CD4-positive, alpha-beta T cell treated with Interleukin-6 at 100 ng/mL for 8 hours (primary cell): Measurements from ENCODE around the gene MASP2.
"Not testable (repeated sequence)": the region's sequence is repeated elsewhere in the genome, so short reads cannot be mapped to it uniquely, and the experiment has no call there.

Experiments used
- DNase-seq: peaks from one replicate; pipeline ENCODE4 v3.0.0-alpha.2; 2020; ENCODE audit warnings: mixed read lengths, low spot score

Gene MASP2

DNA sequence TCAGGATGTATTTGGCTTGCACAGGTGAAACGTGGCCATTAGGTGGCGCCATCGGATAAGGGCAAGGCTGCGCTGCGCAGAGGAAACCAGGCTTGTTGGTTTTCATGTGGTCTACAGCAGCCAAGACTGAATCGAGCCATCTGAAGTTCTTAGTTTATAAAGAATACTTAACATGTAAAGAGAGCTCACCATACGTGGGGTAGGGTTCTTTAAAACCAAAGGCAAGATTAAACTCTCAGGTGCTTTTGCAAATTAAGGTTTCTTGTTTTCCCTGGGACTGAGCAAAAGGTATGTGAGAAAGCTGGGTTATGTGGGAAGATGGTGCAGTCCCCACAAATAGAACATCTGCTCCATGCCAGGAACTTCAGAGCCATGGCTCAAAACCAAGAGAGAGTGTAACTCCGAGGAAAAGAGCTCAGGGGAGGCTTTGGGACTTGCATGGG is 9.3 kb downstream of the MASP2 start:
- peak; percentile 87 for DNase-seq

- DNase-seq = not testable (repeated sequence)
Observed at GRCh38 chr1:11037019-11037739, 9.9 kb downstream of the MASP2 start.

GRCh38 chr1:11031624-11032262 is 15.3 kb downstream of the MASP2 start:
- DNase-seq = no peak

- DNase-seq = no peak
Observed at GRCh38 chr1:11030865-11031264, 16.2 kb downstream of the MASP2 start.

GRCh38 chr1:11028018-11028417 is 19.0 kb downstream of the MASP2 start:
- no peak for DNase-seq

GRCh38 chr1:11027316-11027715 is 19.7 kb downstream of the MASP2 start:
- no peak for DNase-seq

GRCh38 chr1:11026903-11027302 is 20.1 kb downstream of the MASP2 start:
- no peak for DNase-seq

DNA sequence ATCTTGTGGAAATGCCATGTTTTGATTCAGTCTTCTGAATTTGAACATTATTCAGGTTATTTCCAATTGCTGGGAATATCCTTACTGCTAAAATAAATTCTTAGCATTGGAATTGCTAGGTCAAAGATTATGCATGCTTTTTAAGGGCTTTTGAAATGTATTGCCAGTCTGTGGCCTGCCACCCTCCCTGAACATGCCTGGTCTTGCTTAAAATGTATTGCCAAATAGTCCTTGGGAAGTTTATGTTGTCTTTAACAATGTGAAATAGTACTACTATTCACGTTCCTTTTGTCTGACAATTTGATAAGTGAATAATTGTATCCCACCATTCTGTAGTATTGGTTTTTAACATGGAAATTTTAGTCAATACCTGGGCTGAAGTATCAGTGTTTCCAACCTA is 21.0 kb downstream of the MASP2 start:
- no peak for DNase-seq

GRCh38 chr1:11025618-11026017 is 21.4 kb downstream of the MASP2 start:
- DNase-seq = no peak

- DNase-seq = no peak
Observed at GRCh38 chr1:11024874-11025203, 22.2 kb downstream of the MASP2 start.

- DNase-seq = no peak
Observed at GRCh38 chr1:11024154-11024873, 22.7 kb downstream of the MASP2 start.

DNA sequence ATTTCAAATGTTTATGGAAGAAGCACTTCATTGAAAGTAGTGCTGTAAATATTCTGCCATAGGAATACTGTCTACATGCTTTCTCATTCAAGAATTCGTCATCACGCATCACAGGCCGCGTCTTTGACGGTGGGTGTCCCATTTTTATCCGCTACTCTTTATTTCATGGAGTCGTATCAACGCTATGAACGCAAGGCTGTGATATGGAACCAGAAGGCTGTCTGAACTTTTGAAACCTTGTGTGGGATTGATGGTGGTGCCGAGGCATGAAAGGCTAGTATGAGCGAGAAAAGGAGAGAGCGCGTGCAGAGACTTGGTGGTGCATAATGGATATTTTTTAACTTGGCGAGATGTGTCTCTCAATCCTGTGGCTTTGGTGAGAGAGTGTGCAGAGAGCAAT is 23.8 kb downstream of the MASP2 start:
- DNase-seq = no peak

- DNase-seq = no peak
Observed at GRCh38 chr1:11019971-11020370, 27.1 kb downstream of the MASP2 start.

DNA sequence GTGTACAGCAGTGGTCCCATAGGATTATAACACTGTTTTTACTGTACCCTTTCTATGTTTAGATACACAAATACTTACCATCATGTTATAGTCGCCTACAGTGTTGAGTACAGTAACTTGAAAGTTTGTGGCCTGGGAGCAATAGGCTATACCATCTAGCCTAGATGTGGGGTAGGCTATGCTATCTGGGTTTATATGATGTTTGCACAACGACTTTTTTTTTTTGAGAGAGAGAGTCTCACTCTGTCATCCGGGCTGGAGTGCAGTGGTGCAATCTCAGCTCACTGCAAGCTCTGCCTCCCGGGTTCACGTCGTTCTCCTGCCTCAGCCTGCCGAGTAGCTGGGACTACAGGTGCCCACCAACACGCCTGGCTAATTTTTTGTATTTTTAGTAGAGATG is 27.7 kb downstream of the MASP2 start:
- DNase-seq = not testable (repeated sequence)

- DNase-seq = no peak
Observed at GRCh38 chr1:11013160-11013531, 33.9 kb downstream of the MASP2 start.

DNA sequence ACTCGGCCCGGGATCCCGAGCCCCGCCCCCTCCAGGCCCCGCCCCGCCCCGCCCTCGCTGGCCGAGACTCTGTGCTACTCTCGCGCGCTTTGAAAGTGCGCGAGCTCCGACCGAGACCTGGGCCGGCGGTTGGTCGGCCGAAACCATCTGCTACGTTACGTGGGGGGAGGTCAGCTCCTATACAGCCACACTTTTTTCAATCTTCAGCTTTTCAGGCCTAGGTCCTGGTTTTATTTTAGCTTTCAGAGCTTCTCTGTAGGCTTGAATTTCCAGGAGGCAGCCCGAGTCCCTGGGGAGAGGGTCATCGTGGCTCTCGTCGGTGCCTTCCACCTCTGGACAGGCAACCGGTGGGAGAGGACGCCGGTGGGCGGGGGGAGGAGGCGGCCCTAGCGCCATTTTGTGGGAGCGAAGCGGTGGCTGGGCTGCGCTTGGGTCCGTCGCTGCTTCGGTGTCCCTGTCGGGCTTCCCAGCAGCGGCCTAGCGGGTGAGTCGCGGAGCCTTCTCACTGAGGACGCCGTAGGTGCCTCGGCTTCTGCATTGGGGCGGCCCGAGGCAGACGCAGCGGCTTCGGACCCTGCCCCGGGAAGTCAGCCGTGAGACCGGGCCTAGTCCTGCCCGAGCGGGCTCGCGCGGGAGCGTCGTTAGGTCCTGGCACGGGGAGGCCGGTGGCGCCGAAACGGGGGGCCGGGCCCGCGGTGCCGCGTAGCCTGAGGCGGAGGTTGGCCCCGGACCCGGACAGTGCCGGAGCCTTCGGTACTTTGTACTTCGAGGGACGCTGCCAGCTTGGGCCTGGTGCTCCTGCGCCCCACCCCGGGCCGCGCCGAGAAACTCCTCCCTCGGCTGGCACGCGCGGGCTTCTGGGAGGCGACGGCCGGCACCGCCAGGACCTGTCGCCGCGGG is 34.5 kb downstream of the MASP2 start, which contains the start of gene TARDBP:
TSS of gene TARDBP (plus strand) at position 395 of the 900 bp plus-strand sequence. CDS start 1,074 bp downstream, outside the sequence.
- peak; percentile 86 for DNase-seq

- no peak for DNase-seq
Observed at GRCh38 chr1:11000526-11000925, 46.5 kb downstream of the MASP2 start.

GRCh38 chr1:10996100-10996499 is 50.9 kb downstream of the MASP2 start:
- no peak for DNase-seq

- DNase-seq = no peak
Observed at GRCh38 chr1:10992864-10993263, 54.2 kb downstream of the MASP2 start.

- DNase-seq = not testable (repeated sequence)
Observed at GRCh38 chr1:10992004-10992403, 55.0 kb downstream of the MASP2 start.

DNA sequence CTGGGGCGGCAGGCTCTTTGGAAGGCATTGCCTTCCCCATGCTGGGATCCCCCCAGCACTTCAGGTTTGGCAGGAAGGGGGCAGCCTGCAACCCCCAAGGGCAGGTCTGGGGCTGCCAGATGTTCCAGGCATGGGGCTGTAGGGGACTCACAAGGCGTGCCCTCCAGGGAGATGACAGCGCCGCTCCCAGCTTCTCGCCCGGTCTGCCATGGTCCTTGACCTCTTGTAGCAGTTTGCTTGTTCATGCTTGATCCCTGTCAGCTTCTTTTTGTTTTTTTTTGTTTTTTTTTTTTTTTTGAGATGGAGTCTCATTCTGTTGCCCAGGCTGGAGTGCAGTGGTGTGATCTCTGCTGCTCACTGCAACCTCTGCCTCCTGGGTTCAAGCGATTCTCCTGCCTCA is 56.2 kb downstream of the MASP2 start:
- no peak for DNase-seq

DNA sequence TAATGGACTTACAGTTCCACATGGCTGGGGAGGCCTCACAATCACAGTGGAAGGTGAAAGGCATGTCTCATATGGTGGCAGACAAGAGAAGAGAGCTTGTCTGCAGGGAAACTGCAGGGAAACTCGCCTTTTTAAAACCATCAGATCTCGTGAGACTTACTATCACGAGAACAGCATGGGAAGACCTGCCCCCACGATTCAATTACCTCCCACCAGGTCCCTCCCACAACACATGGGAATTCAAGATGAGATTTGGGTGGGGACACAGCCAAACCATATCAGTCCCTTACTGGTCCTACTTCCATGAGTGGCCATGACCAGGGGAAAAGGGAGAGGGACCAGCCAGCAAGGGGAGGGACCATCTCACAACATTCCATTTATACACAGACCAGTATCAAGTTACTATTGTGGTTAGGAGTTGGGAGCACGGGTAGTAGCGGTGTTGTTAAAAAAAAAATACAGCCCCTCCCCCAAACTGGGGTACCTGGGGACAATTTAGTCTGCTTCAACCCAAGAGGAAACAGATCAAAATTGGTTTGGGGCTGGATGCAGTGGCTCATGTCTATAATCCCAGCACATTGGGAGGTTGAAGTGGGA is 57.0 kb downstream of the MASP2 start:
- DNase-seq = not testable (repeated sequence)
